ENCODE results near the gene VIPR1. TPM values are rescaled to one million over a fixed set of nuclear protein-coding genes. Genes with fewer than 3 reads are reported as not detected.

VIPR1 gene
- total and polyA plus RNA-seq, 11 donors = 0.96 to 5.4 (median 2.4) TPM

- ATAC-seq (no peak), DNase-seq (no peak)
- TF ChIP-seq POLR2A (IDR thresholded peaks at IDR 0.05) (no peak), CTCF (IDR thresholded peaks at IDR 0.05) (no peak)
- no peak overlapping the region for H3K27ac ChIP-seq
- H3K4me3 ChIP-seq = no peak overlapping the region
- intact Hi-C loops (cut with DNase I) = loop anchor here in 1 of 10 donors (10.0 kb wide), 1 partner anchor 297 kb away; no protein-coding TSS in a partner anchor
- H3K27me3 ChIP-seq = no peaks in the 10 kb centered on the region
- WGBS, 4 donors = 81 to 95% (median 91%) methylated on average over 4 of the region's 4 CpGs
- H3K9me3 ChIP-seq = no peaks in the 10 kb centered on the region
- peaks cover 0 to 28% (median 0%) of the 10 kb centered on the region in 12 donors for H3K4me1 ChIP-seq
- H3K36me3 ChIP-seq = no peaks in the 10 kb centered on the region
These were observed 29.8 kb downstream of the VIPR1 start for GRCh38 chr3:42532229-42532628.

- Histone ChIP-seq H3K4me1 (peaks cover 0 to 18% (median 0%) of the 10 kb centered on the region in 12 donors), H3K27me3 (no peaks in the 10 kb centered on the region), H3K4me3 (no peak overlapping the region), H3K36me3 (no peaks in the 10 kb centered on the region), H3K27ac (no peak overlapping the region), H3K9me3 (no peaks in the 10 kb centered on the region)
- TF ChIP-seq CTCF (IDR thresholded peaks at IDR 0.05) (no peak), POLR2A (IDR thresholded peaks at IDR 0.05) (no peak)
- DNase-seq = no peak
- ATAC-seq = no peak
- WGBS, 4 donors = 71 to 79% (median 75%) methylated on average over 6 to 7 of the region's 7 CpGs
- intact Hi-C loops (cut with DNase I) = loop anchor here in 1 of 10 donors (10.0 kb wide), 1 partner anchor 299 kb away; no protein-coding TSS in a partner anchor
These were observed 30.9 kb downstream of the VIPR1 start for GRCh38 chr3:42533161-42533897.

- Histone ChIP-seq H3K4me1 (peaks cover 0 to 17% (median 8%) of the 10 kb centered on the region in 12 donors), H3K9me3 (no peaks in the 10 kb centered on the region), H3K36me3 (no peaks in the 10 kb centered on the region), H3K27me3 (no peaks in the 10 kb centered on the region), H3K27ac (no peak overlapping the region), H3K4me3 (peak overlapping the region in 1 of 12 donors; percentile 12)
- ATAC-seq (peak in 2 of 4 donors; percentile 16 to 20), DNase-seq (no peak)
- TF ChIP-seq POLR2A (IDR thresholded peaks at IDR 0.05) = no peak
- TF ChIP-seq CTCF (IDR thresholded peaks at IDR 0.05) = peak; percentile 12 to 59 (median 44)
- WGBS, 4 donors = 82 to 85% (median 84%) methylated on average over 28 to 35 of the region's 35 CpGs
- intact Hi-C loops (cut with DNase I) = loop anchor here in 7 of 10 donors (2.0 to 10.0 kb wide), 5 partner anchors 34 to 301 kb away; partner anchors contain the start of gene VIPR1 (in 4 of the 7)
These were observed 33.7 kb downstream of the VIPR1 start for GRCh38 chr3:42535981-42536784.

- TF ChIP-seq CTCF (IDR thresholded peaks at IDR 0.05) = no peak
- TF ChIP-seq POLR2A (IDR thresholded peaks at IDR 0.05) = no peak
- no peaks in the 10 kb centered on the region for H3K9me3 ChIP-seq
- H3K36me3 ChIP-seq = no peaks in the 10 kb centered on the region
- ATAC-seq (no peak), DNase-seq (no peak)
- H3K27ac ChIP-seq = no peak overlapping the region
- no peak overlapping the region for H3K4me3 ChIP-seq
- intact Hi-C loops (cut with DNase I) = loop anchor here in 7 of 10 donors (2.0 to 10.0 kb wide), 5 partner anchors 35 to 303 kb away; partner anchors contain the start of gene VIPR1 (in 4 of the 7)
- H3K4me1 ChIP-seq = peaks cover 0 to 19% (median 9%) of the 10 kb centered on the region in 12 donors
- H3K27me3 ChIP-seq = no peaks in the 10 kb centered on the region
These were observed 34.9 kb downstream of the VIPR1 start for GRCh38 chr3:42537350-42537749.

All from heart left ventricle (tissue), 16 donors.